Transverse colon (tissue), 4 donors: ENCODE results near the gene PDZD2.

Experiments used
- CTCF ChIP-seq, 5 experiments: fragments of 200-600 bp in 3 of 5; fragments of 450-650 bp in 2 of 5; sonication (generic) in 3 of 5; IDR thresholded peaks; 1 replicate in 2 of 5; 2 replicates in 3 of 5; pipeline ENCODE4 v1.5.1; 2016 to 2017; ENCODE audit warnings: antibody characterized with exemption in 5 of 5, inconsistent platforms in 3 of 5, mild to moderate bottlenecking in 2 of 5, moderate library complexity in 1 of 5
- EP300 ChIP-seq: sonication (generic); formaldehyde crosslinking; IDR thresholded peaks from one replicate; pipeline ENCODE4 v1.6.1; 2017; ENCODE audit warnings: antibody characterized with exemption, low read depth
- POLR2A ChIP-seq: fragments of 450-650 bp; IDR thresholded peaks from one replicate; pipeline ENCODE4 v1.6.1; 2016; ENCODE audit warnings: antibody characterized with exemption, mild to moderate bottlenecking, moderate library complexity
- POLR2AphosphoS5 ChIP-seq, 3 donors: sonication (generic); formaldehyde crosslinking; IDR thresholded peaks; one replicate each; pipeline ENCODE4 v1.6.1; 2016; ENCODE audit warnings: antibody characterized with exemption in 3 of 3

GRCh38 chr5:31908396-31908795 lies 269.5 kb downstream of the PDZD2 start:
- TF ChIP-seq CTCF (IDR thresholded peaks at IDR 0.05) (no peak), POLR2A (no peak), EP300 (no peak), POLR2AphosphoS5 (IDR thresholded peaks at IDR 0.05) (no peak)
